GM18499 (cell line): ENCODE results near the gene LMAN2.

ENCODE experiments used
- ATAC-seq: cut with Tn5 transposase; IDR thresholded peaks from one replicate; pipeline ENCODE4 v1.9.1; 2021; ENCODE audit warnings: moderate number of reproducible peaks; ENCODE audit not compliant: insufficient read depth, unreplicated experiment

LMAN2 gene

GRCh38 chr5:177332031-177332895 is 19.2 kb downstream of the LMAN2 start:
- no peak for ATAC-seq

DNA sequence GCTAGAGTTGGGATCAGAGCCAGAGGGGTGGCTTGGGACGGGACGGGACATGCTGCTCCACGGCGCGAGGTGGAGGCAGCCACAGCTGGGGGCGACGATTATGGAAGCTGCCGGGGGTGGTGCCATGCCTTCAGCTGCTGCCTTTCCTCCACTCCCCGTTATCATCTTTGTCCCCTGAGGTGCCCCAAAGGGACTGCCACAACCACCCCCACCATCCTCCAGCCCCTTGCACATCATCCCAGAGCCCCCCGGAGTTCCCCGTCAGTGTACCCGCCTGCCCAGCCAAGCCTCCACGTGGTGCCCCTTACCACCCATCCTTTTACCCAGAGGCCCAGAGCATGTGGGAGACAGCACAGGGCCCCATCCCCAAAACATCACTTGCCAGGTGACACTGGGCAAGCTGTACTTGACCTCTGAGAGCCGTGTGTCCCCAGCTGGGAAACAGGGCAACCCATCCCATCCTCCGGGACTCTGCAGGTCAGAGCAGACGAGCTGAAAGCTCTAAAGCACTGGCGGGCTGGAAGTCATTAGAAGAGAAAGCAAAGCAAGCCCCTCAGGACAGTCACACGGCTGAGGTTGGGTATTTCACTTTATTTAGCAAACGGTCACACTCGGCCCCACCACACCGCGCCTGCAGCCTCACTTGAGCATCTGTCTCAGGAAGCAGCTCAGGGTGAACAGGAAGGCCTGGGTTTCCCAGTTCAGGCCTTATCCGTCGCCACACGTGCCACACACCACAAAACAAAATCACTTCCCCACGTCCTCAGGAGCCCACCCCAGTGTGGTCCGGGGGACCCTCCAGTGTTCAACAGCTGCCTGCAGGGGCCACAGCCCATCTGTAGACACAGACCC is 20.3 kb downstream of the LMAN2 start:
- ATAC-seq, result no peak

GRCh38 chr5:177329883-177330282 is 21.6 kb downstream of the LMAN2 start:
- no peak for ATAC-seq

GRCh38 chr5:177328545-177329231 is 22.8 kb downstream of the LMAN2 start:
- ATAC-seq, result no peak

GRCh38 chr5:177327539-177328522 is 23.6 kb downstream of the LMAN2 start:
- ATAC-seq, result no peak

DNA sequence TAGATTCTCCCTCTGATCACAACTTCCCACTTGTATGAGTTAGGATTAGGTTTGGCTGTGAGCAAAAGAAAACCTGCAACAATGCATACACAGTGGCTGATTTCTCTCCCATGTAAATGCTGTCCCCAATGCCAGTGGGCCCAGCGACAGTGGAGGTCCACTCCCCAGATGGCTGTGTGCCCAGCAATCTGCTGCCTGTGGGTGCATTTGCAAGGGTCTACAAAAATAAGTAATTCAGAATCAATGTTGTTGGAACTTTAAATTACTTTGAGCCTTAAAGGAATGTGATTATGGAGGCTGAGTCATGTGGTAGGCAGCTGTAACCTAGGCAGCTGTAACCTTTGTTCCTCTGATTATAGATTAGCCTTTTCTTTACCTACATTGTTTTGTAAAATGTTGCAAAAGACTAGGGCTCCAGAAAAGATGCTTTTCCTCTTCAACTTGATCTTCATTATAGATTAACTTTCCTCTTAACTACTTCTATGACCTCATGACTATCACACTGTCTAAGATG is 25.5 kb downstream of the LMAN2 start:
- no peak for ATAC-seq

GRCh38 chr5:177320879-177321278 is 30.6 kb downstream of the LMAN2 start:
- ATAC-seq, result no peak

- ATAC-seq, result no peak
These were observed 31.4 kb downstream of the LMAN2 start for GRCh38 chr5:177319913-177320588.

- ATAC-seq, result no peak
These were observed 33.5 kb downstream of the LMAN2 start for GRCh38 chr5:177317959-177318377.

GRCh38 chr5:177316005-177316404 is 35.5 kb downstream of the LMAN2 start:
- ATAC-seq, result no peak

DNA sequence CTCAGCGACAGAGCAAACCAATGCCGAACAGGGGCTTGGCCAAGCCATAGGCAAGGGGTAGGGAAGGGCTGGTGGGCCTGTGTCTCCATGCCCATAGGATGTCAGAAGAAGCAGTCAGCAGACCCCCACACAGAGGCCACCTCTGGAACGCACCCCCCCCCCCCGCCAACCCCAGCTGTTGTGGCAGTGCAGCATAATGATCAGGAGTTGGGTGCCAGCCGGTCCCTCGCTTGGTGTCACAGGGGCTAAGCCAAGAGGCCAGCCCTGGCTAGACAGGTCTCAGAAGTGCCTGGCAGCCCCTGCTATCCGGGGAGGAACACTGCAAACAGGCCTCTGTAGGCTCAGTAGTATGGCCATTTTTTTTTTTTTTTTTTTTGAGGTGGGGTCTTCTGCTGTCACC is 36.1 kb downstream of the LMAN2 start:
- no peak for ATAC-seq

DNA sequence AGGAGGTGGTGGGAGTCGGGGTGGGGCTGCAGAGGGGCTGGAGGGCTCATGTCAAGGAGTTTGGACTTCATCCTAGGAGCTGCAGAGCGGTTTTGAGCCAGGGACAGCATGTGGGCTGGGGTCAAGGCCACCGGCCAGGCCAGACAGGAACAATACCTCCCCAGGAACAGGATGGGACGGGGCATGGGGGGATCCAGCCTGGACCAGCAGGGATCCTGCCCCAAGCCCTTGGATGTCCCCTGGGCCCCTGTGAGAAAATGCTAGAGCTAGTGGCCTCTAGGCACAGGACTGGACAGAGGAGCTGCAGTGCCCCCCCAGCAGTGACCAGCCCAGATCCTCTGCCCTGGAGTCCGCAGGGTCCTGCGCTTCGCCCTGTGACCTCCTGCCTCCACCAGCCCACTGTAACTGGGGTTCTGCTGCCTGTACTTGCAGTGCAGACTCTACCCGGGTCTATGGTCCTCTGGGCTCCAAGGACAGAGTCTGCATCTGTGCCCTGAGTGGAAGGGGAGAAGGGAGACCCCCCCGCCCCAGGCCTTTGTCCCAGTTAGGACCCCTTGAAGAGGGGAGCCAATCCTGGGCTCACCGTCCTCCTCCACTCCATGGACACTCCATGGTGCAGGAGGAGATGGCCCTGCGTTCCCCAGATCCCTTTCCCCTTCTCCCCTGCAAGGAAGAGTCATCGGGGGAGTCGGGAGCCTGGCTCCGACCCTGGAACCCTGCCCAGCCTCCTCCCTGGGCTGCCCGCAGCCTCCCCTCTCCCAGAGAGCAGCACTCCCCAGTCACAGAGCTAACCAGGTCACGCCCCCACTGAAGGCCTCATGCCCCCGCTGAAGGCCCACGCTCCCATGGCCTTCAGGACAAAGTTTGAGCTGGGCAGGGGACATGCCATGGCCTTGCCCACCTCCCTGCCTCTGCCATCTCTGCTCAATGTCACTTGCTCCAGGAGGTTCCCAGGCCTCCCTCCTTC is 36.8 kb downstream of the LMAN2 start:
- no peak for ATAC-seq

GRCh38 chr5:177313561-177314259 is 37.8 kb downstream of the LMAN2 start:
- ATAC-seq, result no peak

DNA sequence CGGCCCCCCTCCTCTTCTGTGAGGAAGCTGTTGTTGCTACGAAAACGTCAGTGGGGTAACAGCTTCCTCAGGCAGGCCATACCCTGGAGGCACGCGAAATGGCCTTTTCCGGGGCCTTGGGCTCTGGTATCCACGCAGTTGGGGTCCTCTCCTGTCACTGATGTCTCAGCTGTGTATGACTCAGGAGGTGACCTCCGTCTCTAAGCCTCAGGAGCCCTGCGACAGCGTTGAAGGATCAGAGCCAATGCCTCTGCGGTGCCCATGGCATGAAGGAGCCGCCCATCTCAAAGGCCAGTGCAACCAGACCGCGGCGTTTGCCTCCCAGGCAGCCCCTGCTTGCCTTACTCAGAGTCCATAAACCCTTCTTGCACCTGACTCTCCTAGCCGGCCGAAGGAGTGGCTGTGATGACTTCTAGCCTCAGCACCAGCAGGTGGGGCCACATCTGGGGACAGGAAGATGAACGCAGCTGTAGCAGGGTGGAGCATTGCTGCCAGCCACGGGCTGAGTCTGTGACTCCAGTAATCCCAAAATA is 38.8 kb downstream of the LMAN2 start:
- ATAC-seq, result peak; percentile 1

DNA sequence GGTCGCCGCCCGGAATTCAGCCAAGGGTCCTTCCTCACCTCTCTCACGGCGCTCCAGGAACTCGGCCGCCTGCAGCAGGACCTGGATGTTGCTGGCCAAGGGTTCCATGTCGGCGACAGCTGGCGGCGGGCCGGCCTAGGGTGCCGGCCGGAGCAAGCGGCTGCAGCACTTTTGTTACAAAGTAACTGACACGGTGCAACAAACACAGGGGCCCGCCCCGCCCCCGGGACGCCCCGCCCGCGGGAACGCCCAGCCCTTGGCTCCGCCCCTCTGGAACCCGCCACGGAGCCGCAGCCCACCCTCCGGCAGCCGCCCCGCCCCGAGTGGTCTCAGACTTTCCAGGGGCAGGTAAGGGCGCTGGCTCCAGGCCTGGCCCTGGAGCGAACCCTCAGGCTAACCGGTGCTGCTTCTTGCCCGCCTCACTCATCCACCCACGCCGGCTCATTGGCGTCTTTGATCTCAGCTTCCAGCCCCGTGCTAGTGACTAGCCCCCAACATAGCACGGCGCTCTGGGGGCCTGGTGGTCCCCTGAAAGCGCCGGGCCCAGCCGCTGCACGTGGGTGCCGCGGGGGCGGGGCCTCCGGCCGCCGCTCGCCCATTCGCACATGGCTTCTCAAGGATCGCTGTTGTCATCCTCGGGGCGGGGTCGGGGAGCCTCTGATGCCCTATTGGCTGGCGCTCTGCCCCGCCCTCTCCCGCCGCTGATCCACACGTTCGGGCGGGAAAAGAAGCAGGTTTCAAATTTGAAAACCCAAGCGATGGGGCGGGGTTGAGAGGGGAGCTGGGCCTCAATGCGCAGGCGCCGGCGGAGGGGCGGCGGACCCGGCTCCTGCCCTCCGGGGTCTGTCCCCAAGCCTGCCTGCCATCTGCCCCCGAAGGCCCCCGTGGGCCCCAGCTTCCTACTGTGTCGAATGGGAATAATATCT is 39.5 kb downstream of the LMAN2 start, which contains the start of gene MXD3:
Gene MXD3, minus strand, starts transcription at position 176 of the 926 bp plus-strand sequence. Its CDS starts 68 bp downstream, at position 108.
- ATAC-seq, result peak; percentile 40

- no peak for ATAC-seq
These were observed 40.1 kb downstream of the LMAN2 start for GRCh38 chr5:177311392-177311722.
